ENCODE data around the gene COL19A1.

GRCh38 chr6:70175770-70176169 is 309.4 kb downstream of the COL19A1 start:
- no peak for TF ChIP-seq CTCF (conservative IDR thresholded peaks at IDR 0.05; ENCODE audit: low read length)
- TF ChIP-seq EZH2phosphoT487 (IDR thresholded peaks at IDR 0.05; ENCODE audit: borderline replicate concordance), result no peak

Measured in Loucy (cell line).